Endothelial cell of umbilical vein (primary cell): ENCODE measurements around the gene SFTPD.
A peak's percentile ranks its signal among the peaks of the same experiment; 100 is the strongest.

Experiments used
- GATA2 ChIP-seq: IDR thresholded peaks from 2 replicates; pipeline ENCODE4 v1.7.0; 2011; ENCODE audit warnings: low read depth, mild to moderate bottlenecking, moderate library complexity, mixed read lengths, low read length; ENCODE audit not compliant: insufficient read length, insufficient read depth
- JUN ChIP-seq: IDR thresholded peaks from 2 replicates; pipeline ENCODE4 v1.6.1; 2011; ENCODE audit warnings: borderline replicate concordance, low read depth; ENCODE audit not compliant: insufficient read length, insufficient read depth
- MAX ChIP-seq: IDR thresholded peaks from 2 replicates; pipeline ENCODE4 v1.6.1; 2011; ENCODE audit not compliant: insufficient read depth, insufficient read length
- MYC ChIP-seq: IDR thresholded peaks from one replicate; pipeline ENCODE4 v1.6.1; 2011; ENCODE audit warnings: mild to moderate bottlenecking, low read depth, low read length
- POLR2A ChIP-seq: IDR thresholded peaks from 2 replicates; pipeline ENCODE4 v1.6.1; 2012; ENCODE audit warnings: low read depth, mild to moderate bottlenecking, control low read depth, low read length
- POLR2AphosphoS5 ChIP-seq: IDR thresholded peaks from 2 replicates; pipeline ENCODE4 v1.6.1; 2012; ENCODE audit warnings: low read depth, mild to moderate bottlenecking, control low read depth, low read length, moderate library complexity; ENCODE audit not compliant: insufficient read depth
- TF ChIP-seq, protein P1 (sequence below), 2 donors: IDR thresholded peaks; 1 replicate in 1 of 2; 2 replicates in 1 of 2; pipeline ENCODE4 v1.5.1; 2011; ENCODE audit warnings: low read length in 2 of 2, mild to moderate bottlenecking in 2 of 2, moderate library complexity in 2 of 2, control low read depth in 1 of 2, inconsistent platforms in 1 of 2, low read depth in 1 of 2; ENCODE audit not compliant: insufficient read depth in 1 of 2; ENCODE audit errors: extremely low read depth in 1 of 2

DNA sequence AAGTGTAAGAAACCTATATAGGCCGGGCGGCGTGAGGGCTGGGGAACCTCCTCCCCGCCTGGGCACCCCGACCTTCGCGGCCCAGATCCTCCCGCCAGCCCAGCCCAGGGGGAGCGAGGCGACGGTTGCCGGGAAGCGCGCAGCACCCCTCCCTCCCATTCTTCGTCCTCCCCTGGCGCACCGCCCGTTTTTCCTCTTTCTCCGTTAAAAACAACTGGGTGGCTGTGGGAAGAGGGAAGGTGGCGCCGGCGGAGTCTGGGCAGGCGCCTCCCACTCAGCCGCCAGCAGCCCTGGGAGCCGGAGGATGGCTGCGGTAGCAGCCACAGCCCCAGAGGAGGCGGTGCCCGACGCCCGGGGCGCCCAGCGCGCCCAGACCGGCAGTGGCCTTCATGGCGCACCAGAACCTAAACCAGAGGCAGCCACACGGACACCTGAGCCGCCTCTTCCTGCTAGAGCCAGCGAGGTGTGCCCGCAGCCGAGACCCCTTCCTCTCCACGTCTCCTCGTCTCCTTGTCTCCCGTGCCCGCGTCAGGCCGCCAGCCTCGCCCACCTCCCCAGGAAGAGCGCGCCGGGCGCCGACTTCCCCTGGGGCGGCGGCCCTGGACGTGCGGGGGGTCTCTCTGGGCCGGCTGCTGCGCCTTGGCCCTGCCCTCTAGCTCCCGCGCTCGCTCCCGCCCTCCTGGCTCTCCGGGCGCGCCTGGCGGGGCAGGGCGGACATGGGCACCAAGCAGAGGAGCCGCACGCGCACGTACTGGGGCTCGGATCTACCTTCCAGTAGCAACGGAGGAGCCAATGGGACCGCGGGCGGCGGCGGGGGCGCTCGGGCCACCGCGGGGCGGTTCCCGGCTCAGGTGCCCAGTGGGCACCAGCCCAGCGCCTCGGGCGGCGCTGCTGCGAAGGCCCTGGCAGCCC, 32.8 kb upstream of the SFTPD start:
- TF ChIP-seq MYC (no peak), JUN (no peak), POLR2A (no peak), MAX (no peak), POLR2AphosphoS5 (no peak), GATA2 (no peak)
- TF ChIP-seq, protein P1, sequence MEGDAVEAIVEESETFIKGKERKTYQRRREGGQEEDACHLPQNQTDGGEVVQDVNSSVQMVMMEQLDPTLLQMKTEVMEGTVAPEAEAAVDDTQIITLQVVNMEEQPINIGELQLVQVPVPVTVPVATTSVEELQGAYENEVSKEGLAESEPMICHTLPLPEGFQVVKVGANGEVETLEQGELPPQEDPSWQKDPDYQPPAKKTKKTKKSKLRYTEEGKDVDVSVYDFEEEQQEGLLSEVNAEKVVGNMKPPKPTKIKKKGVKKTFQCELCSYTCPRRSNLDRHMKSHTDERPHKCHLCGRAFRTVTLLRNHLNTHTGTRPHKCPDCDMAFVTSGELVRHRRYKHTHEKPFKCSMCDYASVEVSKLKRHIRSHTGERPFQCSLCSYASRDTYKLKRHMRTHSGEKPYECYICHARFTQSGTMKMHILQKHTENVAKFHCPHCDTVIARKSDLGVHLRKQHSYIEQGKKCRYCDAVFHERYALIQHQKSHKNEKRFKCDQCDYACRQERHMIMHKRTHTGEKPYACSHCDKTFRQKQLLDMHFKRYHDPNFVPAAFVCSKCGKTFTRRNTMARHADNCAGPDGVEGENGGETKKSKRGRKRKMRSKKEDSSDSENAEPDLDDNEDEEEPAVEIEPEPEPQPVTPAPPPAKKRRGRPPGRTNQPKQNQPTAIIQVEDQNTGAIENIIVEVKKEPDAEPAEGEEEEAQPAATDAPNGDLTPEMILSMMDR (IDR thresholded peaks at IDR 0.05; ENCODE audit: extremely low read depth in 1 of 2, insufficient read depth in 1 of 2, low read depth in 1 of 2, low read length in 2 of 2) = peak in 1 of 2 donors; percentile 15
